ENCODE data around the gene ZC3H12D. TPM values are rescaled to one million over a fixed set of nuclear protein-coding genes. Genes with fewer than 3 reads are reported as not detected.
A peak's percentile ranks its signal among the peaks of the same experiment; 100 is the strongest.

Gene ZC3H12D
- 251 TPM for total RNA-seq
- 10 to 100 TPM in 1 of 4 donors, 1 to 10 TPM in 3; 7.1 to 10.3 (median 8.7) TPM for polyA plus RNA-seq

GRCh38 chr6:149484733-149485700 is at the start of gene ZC3H12D:
Gene ZC3H12D (minus strand): TSS chr6:149485014. CDS start chr6:149474543, 10,471 bp downstream.
- peaks cover 21% of the 10 kb centered on the region for H3K36me3 Mint-ChIP-seq
- Histone ChIP-seq H3K27me3 (ENCODE audit: control insufficient read depth, insufficient read depth, low read length) (no peaks in the 10 kb centered on the region), H3K4me3 (ENCODE audit: low read depth, low read length) (peak within 1 kb of the TSS; percentile 97), H3K27ac (ENCODE audit: insufficient read depth, low read length, poor library complexity, severe bottlenecking) (peak within 1 kb of the TSS; percentile 98), H3K4me1 (ENCODE audit: control insufficient read depth, insufficient read depth, low read length, poor library complexity, severe bottlenecking) (peaks cover 67% of the 10 kb centered on the region), H3K9me3 (ENCODE audit: control insufficient read depth in 2 of 2, low read length in 2 of 2) (no peaks in the 10 kb centered on the region), H3K36me3 (ENCODE audit: control insufficient read depth, insufficient read depth, low read length) (peaks cover 2% of the 10 kb centered on the region)
- H3K9me3 Mint-ChIP-seq: no peaks in the 10 kb centered on the region
- DNase-seq (peak; percentile 83 to 94 (median 89)), ATAC-seq (ENCODE audit: low read depth in 2 of 2) (peak; percentile 80 to 87)
- peak within 1 kb of the TSS; percentile 96 to 99 (median 98) for H3K4me3 Mint-ChIP-seq
- peaks cover 4% of the 10 kb centered on the region for H3K27me3 Mint-ChIP-seq
- peaks cover 0 to 50% (median 27%) of the 10 kb centered on the region in 4 donors for H3K4me1 Mint-ChIP-seq
- H3K27ac Mint-ChIP-seq: peak within 1 kb of the TSS; percentile 100

- DNase-seq: no peak
- peak overlapping the region in 2 of 3 donors; percentile 65 to 75 for H3K27ac Mint-ChIP-seq
- no peak overlapping the region for H3K4me3 ChIP-seq (ENCODE audit: low read depth, low read length)
- no peak overlapping the region for H3K27ac ChIP-seq (ENCODE audit: insufficient read depth, low read length, poor library complexity, severe bottlenecking)
- no peak for ATAC-seq (ENCODE audit: low read depth in 2 of 2)
- no peak overlapping the region for H3K4me3 Mint-ChIP-seq
- H3K27me3 ChIP-seq (ENCODE audit: control insufficient read depth, insufficient read depth, low read length): no peaks in the 10 kb centered on the region
- no peaks in the 10 kb centered on the region for H3K9me3 ChIP-seq (ENCODE audit: control insufficient read depth in 2 of 2, low read length in 2 of 2)
- peaks cover 12 to 37% (median 20%) of the 10 kb centered on the region in 4 donors for H3K4me1 Mint-ChIP-seq
- no peaks in the 10 kb centered on the region for H3K27me3 Mint-ChIP-seq
- peaks cover 85% of the 10 kb centered on the region for H3K36me3 ChIP-seq (ENCODE audit: control insufficient read depth, insufficient read depth, low read length)
- no peaks in the 10 kb centered on the region for H3K9me3 Mint-ChIP-seq
- peaks cover 31% of the 10 kb centered on the region for H3K36me3 Mint-ChIP-seq
- no peaks in the 10 kb centered on the region for H3K4me1 ChIP-seq (ENCODE audit: control insufficient read depth, insufficient read depth, low read length, poor library complexity, severe bottlenecking)
These were observed 44.8 kb upstream of the ZC3H12D start for GRCh38 chr6:149529650-149530049.

- H3K9me3 Mint-ChIP-seq: no peaks in the 10 kb centered on the region
- no peak for ATAC-seq (ENCODE audit: low read depth in 2 of 2)
- H3K27ac ChIP-seq (ENCODE audit: insufficient read depth, low read length, poor library complexity, severe bottlenecking): peak overlapping the region; percentile 28
- no peaks in the 10 kb centered on the region for H3K27me3 Mint-ChIP-seq
- peaks cover 45% of the 10 kb centered on the region for H3K36me3 Mint-ChIP-seq
- peaks cover 15% of the 10 kb centered on the region for H3K4me1 ChIP-seq (ENCODE audit: control insufficient read depth, insufficient read depth, low read length, poor library complexity, severe bottlenecking)
- peaks cover 50% of the 10 kb centered on the region for H3K36me3 ChIP-seq (ENCODE audit: control insufficient read depth, insufficient read depth, low read length)
- H3K4me3 Mint-ChIP-seq: no peak overlapping the region
- H3K9me3 ChIP-seq (ENCODE audit: control insufficient read depth in 2 of 2, low read length in 2 of 2): no peaks in the 10 kb centered on the region
- H3K27me3 ChIP-seq (ENCODE audit: control insufficient read depth, insufficient read depth, low read length): no peaks in the 10 kb centered on the region
- H3K27ac Mint-ChIP-seq: peak overlapping the region; percentile 27 to 57 (median 35)
- H3K4me1 Mint-ChIP-seq: peaks cover 30 to 51% (median 40%) of the 10 kb centered on the region in 4 donors
- no peak for DNase-seq
- H3K4me3 ChIP-seq (ENCODE audit: low read depth, low read length): no peak overlapping the region
These were observed 30.7 kb upstream of the ZC3H12D start for GRCh38 chr6:149515494-149515893.

- Mint-ChIP-seq H3K4me1 (peaks cover 31 to 50% (median 42%) of the 10 kb centered on the region in 4 donors), H3K27ac (peak overlapping the region in 1 of 3 donors; percentile 48), H3K27me3 (no peaks in the 10 kb centered on the region), H3K4me3 (no peak overlapping the region), H3K36me3 (peaks cover 43% of the 10 kb centered on the region), H3K9me3 (no peaks in the 10 kb centered on the region)
- DNase-seq: no peak
- ATAC-seq (ENCODE audit: low read depth in 2 of 2): no peak
- H3K27ac ChIP-seq (ENCODE audit: insufficient read depth, low read length, poor library complexity, severe bottlenecking): no peak overlapping the region
- no peaks in the 10 kb centered on the region for H3K9me3 ChIP-seq (ENCODE audit: control insufficient read depth in 2 of 2, low read length in 2 of 2)
- peaks cover 20% of the 10 kb centered on the region for H3K4me1 ChIP-seq (ENCODE audit: control insufficient read depth, insufficient read depth, low read length, poor library complexity, severe bottlenecking)
- H3K27me3 ChIP-seq (ENCODE audit: control insufficient read depth, insufficient read depth, low read length): no peaks in the 10 kb centered on the region
- H3K4me3 ChIP-seq (ENCODE audit: low read depth, low read length): no peak overlapping the region
- peaks cover 44% of the 10 kb centered on the region for H3K36me3 ChIP-seq (ENCODE audit: control insufficient read depth, insufficient read depth, low read length)
These were observed 29.1 kb upstream of the ZC3H12D start for GRCh38 chr6:149513915-149514314.

- DNase-seq: no peak
- Histone ChIP-seq H3K4me3 (ENCODE audit: low read depth, low read length) (no peak overlapping the region), H3K27me3 (ENCODE audit: control insufficient read depth, insufficient read depth, low read length) (no peaks in the 10 kb centered on the region), H3K4me1 (ENCODE audit: control insufficient read depth, insufficient read depth, low read length, poor library complexity, severe bottlenecking) (peaks cover 21% of the 10 kb centered on the region), H3K27ac (ENCODE audit: insufficient read depth, low read length, poor library complexity, severe bottlenecking) (peak overlapping the region; percentile 36), H3K36me3 (ENCODE audit: control insufficient read depth, insufficient read depth, low read length) (peaks cover 35% of the 10 kb centered on the region), H3K9me3 (ENCODE audit: control insufficient read depth in 2 of 2, low read length in 2 of 2) (no peaks in the 10 kb centered on the region)
- Mint-ChIP-seq H3K9me3 (no peaks in the 10 kb centered on the region), H3K27ac (peak overlapping the region; percentile 32 to 93 (median 56)), H3K27me3 (no peaks in the 10 kb centered on the region), H3K4me3 (no peak overlapping the region), H3K36me3 (peaks cover 33% of the 10 kb centered on the region), H3K4me1 (peaks cover 26 to 53% (median 44%) of the 10 kb centered on the region in 4 donors)
- ATAC-seq (ENCODE audit: low read depth in 2 of 2): no peak
These were observed 26.1 kb upstream of the ZC3H12D start for GRCh38 chr6:149510793-149511512.

GRCh38 chr6:149508485-149508884 is 23.7 kb upstream of the ZC3H12D start:
- peaks cover 29% of the 10 kb centered on the region for H3K4me1 ChIP-seq (ENCODE audit: control insufficient read depth, insufficient read depth, low read length, poor library complexity, severe bottlenecking)
- H3K27me3 Mint-ChIP-seq: no peaks in the 10 kb centered on the region
- DNase-seq: peak; percentile 49 to 71 (median 58)
- ATAC-seq (ENCODE audit: low read depth in 2 of 2): peak; percentile 69 to 70
- H3K36me3 Mint-ChIP-seq: peaks cover 33% of the 10 kb centered on the region
- H3K27me3 ChIP-seq (ENCODE audit: control insufficient read depth, insufficient read depth, low read length): no peaks in the 10 kb centered on the region
- H3K9me3 ChIP-seq (ENCODE audit: control insufficient read depth in 2 of 2, low read length in 2 of 2): no peaks in the 10 kb centered on the region
- H3K27ac Mint-ChIP-seq: peak overlapping the region; percentile 93 to 99 (median 93)
- H3K36me3 ChIP-seq (ENCODE audit: control insufficient read depth, insufficient read depth, low read length): peaks cover 37% of the 10 kb centered on the region
- H3K4me3 ChIP-seq (ENCODE audit: low read depth, low read length): peak overlapping the region; percentile 76
- H3K9me3 Mint-ChIP-seq: no peaks in the 10 kb centered on the region
- H3K27ac ChIP-seq (ENCODE audit: insufficient read depth, low read length, poor library complexity, severe bottlenecking): peak overlapping the region; percentile 83
- H3K4me1 Mint-ChIP-seq: peaks cover 36 to 61% (median 45%) of the 10 kb centered on the region in 4 donors
- peak overlapping the region; percentile 1 to 77 (median 50) for H3K4me3 Mint-ChIP-seq

GRCh38 chr6:149503872-149504271 is 19.1 kb upstream of the ZC3H12D start:
- peaks cover 19% of the 10 kb centered on the region for H3K36me3 ChIP-seq (ENCODE audit: control insufficient read depth, insufficient read depth, low read length)
- Mint-ChIP-seq H3K27me3 (no peaks in the 10 kb centered on the region), H3K9me3 (peaks cover 0 to 1% (median 0%) of the 10 kb centered on the region in 7 donors), H3K4me3 (peak overlapping the region in 1 of 4 donors; percentile 52), H3K36me3 (peaks cover 24% of the 10 kb centered on the region), H3K4me1 (peaks cover 39 to 71% (median 54%) of the 10 kb centered on the region in 4 donors), H3K27ac (peak overlapping the region; percentile 11 to 60 (median 57))
- no peak overlapping the region for H3K4me3 ChIP-seq (ENCODE audit: low read depth, low read length)
- no peak for ATAC-seq (ENCODE audit: low read depth in 2 of 2)
- H3K27me3 ChIP-seq (ENCODE audit: control insufficient read depth, insufficient read depth, low read length): no peaks in the 10 kb centered on the region
- DNase-seq: no peak
- peak overlapping the region; percentile 0 for H3K27ac ChIP-seq (ENCODE audit: insufficient read depth, low read length, poor library complexity, severe bottlenecking)
- H3K4me1 ChIP-seq (ENCODE audit: control insufficient read depth, insufficient read depth, low read length, poor library complexity, severe bottlenecking): peaks cover 33% of the 10 kb centered on the region
- no peaks in the 10 kb centered on the region for H3K9me3 ChIP-seq (ENCODE audit: control insufficient read depth in 2 of 2, low read length in 2 of 2)

Data from CD4-positive, CD25-positive, alpha-beta regulatory T cell (primary cell).